H1 (cell line): ENCODE data around the gene MEI1. TPM values are rescaled to one million over a fixed set of nuclear protein-coding genes. Genes with fewer than 3 reads are reported as not detected.

ENCODE experiments used
- ASH2L ChIP-seq: fragments of 200-600, 300-600 bp; sonication (generic); IDR thresholded peaks from one replicate; pipeline ENCODE4 v1.7.1; 2017; ENCODE audit warnings: low read length
- BACH1 ChIP-seq: IDR thresholded peaks from 2 replicates; pipeline ENCODE4 v1.6.1; 2012; ENCODE audit warnings: low read length, improper control_type of control experiment
- CBX5 ChIP-seq: fragments of 300-800, 300-1000 bp; sonication (generic); IDR thresholded peaks from 2 replicates; pipeline ENCODE4 v1.7.1; 2016; ENCODE audit warnings: antibody characterized with exemption, low read length, low read depth
- FOSL1 ChIP-seq: IDR thresholded peaks from 2 replicates; pipeline ENCODE4 v1.6.1; 2011; ENCODE audit warnings: mild to moderate bottlenecking, low read depth, low read length, moderate library complexity; ENCODE audit not compliant: insufficient read depth
- RFX5 ChIP-seq: IDR thresholded peaks from 2 replicates; pipeline ENCODE4 v1.6.1; 2011; ENCODE audit warnings: low read depth, low read length, improper control_type of control experiment, borderline replicate concordance
- SIN3A ChIP-seq, 2 experiments: IDR thresholded peaks in 1 of 2; conservative IDR thresholded peaks in 1 of 2; 2 replicates each; pipeline ENCODE4 v1.6.1; 2011 to 2012; ENCODE audit warnings: low read length in 2 of 2, improper control_type of control experiment in 1 of 2, low read depth in 1 of 2, mild to moderate bottlenecking in 1 of 2
- polyA plus RNA-seq, 7 experiments: library from polyadenylated mRNA; depleted of rRNA in 3 of 7; stranded (reverse) in 5 of 7; unstranded in 2 of 7; fragments of >200 nt in 5 of 7; fragments of 200-250 nt in 2 of 7; gene quantifications; 1 replicate in 5 of 7; 2 replicates in 1 of 7; 4 replicates in 1 of 7; pipeline versions ENCODE4 v1.2.1 to v1.2.3, GENCODE V29; 2011 to 2013; ENCODE audit warnings: missing spikeins in 2 of 7, mixed read lengths in 2 of 7
- total RNA-seq: library from RNA; stranded (reverse); fragmentation: NEBNext Ultra II Directional; extraction: Animal tissue kit (Norgen Biotek cat#: 25700); gene quantifications from 2 replicates; pipeline ENCODE4 v1.2.1, GENCODE V29; 2021
- TF ChIP-seq, protein P1 (sequence below): IDR thresholded peaks from 2 replicates; pipeline ENCODE4 v1.6.1; 2012; ENCODE audit warnings: inconsistent platforms

MEI1 gene
- total and polyA plus RNA-seq, 2 of the 8 experiments (the other 6 are each of a cell fraction or from before 2014, with no cell fraction given) = 0.27 to 0.54 TPM

DNA sequence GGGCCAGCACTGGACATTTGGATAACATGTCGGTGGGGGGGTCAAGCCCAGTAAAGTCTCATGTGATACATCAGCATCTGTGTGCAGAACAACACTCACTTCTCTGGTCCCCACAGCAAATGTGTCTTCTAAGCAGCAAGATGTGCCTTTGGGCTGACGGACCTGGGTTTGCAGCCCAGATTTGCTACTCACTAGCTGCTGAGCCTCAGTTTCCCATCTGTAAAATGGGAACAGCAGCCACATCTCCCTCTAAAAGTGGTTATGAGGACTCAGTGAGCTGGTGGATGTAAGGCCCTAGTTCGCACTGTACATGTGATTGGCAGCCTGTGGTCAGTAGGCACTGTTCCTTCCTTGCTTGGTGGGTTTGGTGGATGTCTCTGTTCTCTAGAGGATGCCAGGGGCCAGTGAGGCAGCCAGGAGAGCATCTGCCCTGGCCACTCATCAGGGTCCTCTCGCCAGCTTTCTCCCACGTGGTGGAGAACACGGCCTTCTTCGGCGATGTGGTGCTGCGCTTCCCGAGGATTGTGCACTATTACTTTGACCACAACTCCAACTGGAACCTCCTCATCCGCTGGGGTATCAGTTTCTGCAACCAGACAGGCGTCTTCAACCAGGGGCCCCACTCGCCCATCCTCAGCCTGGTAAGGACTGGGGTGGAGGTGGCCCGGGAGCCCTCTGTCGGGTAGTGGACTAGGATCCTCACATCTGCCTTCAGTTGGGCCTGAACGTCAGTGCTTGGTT, 113.7 kb downstream of the MEI1 start (continued):
- no peak for TF ChIP-seq RFX5
- TF ChIP-seq, protein P1, sequence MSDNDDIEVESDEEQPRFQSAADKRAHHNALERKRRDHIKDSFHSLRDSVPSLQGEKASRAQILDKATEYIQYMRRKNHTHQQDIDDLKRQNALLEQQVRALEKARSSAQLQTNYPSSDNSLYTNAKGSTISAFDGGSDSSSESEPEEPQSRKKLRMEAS = no peak
- TF ChIP-seq BACH1 = no peak
- no peak for TF ChIP-seq CBX5
- TF ChIP-seq SIN3A (conservative IDR thresholded peaks at IDR 0.05 in 1 of 2, IDR thresholded peaks at IDR 0.05 in 1 of 2; ENCODE audit: low read depth in 1 of 2, low read length in 2 of 2) = no peak
- TF ChIP-seq FOSL1 = no peak
- no peak for TF ChIP-seq ASH2L
